Anterior cingulate cortex (tissue), 58 donors: Measurements from ENCODE around the gene WDR90.
A peak's percentile ranks its signal among the peaks of the same experiment; 100 is the strongest.

Source experiments
- DNase-seq, 58 donors: peaks; one replicate each; lab custom pipeline; 2025; lab: John Stamatoyannopoulos, UW

The WDR90 gene

GRCh38 chr16:658679-659571 lies 9.8 kb downstream of the WDR90 start:
- DNase-seq = no peak

GRCh38 chr16:659618-660017 lies 10.5 kb downstream of the WDR90 start:
- DNase-seq = no peak

GRCh38 chr16:660132-660458 lies 10.9 kb downstream of the WDR90 start:
- DNase-seq = no peak

GRCh38 chr16:660459-661183 lies 11.5 kb downstream of the WDR90 start:
- peak in 54 of 58 donors; percentile 11 to 89 (median 78) for DNase-seq

- peak in 1 of 58 donors; percentile 69 for DNase-seq
These were observed 12.1 kb downstream of the WDR90 start for GRCh38 chr16:661184-661821.

- no peak for DNase-seq
These were observed 12.9 kb downstream of the WDR90 start for GRCh38 chr16:662095-662494.

GRCh38 chr16:662597-662996 lies 13.4 kb downstream of the WDR90 start:
- no peak for DNase-seq

- DNase-seq = no peak
These were observed 17.4 kb downstream of the WDR90 start for GRCh38 chr16:666572-666971.

- no peak for DNase-seq
These were observed 18.1 kb downstream of the WDR90 start for GRCh38 chr16:667113-667779.

GRCh38 chr16:667780-668518 lies 18.8 kb downstream of the WDR90 start, which contains the start of gene RHOT2:
RHOT2 (plus strand) TSS chr16:668132; CDS start chr16:668200, 68 bp downstream.
- peak in 57 of 58 donors; percentile 12 to 93 (median 84) for DNase-seq

GRCh38 chr16:668519-669171 lies 19.5 kb downstream of the WDR90 start:
- no peak for DNase-seq

- no peak for DNase-seq
These were observed 20.5 kb downstream of the WDR90 start for GRCh38 chr16:669666-670065.

GRCh38 chr16:670485-671352 lies 21.6 kb downstream of the WDR90 start:
- no peak for DNase-seq

- no peak for DNase-seq
These were observed 22.4 kb downstream of the WDR90 start for GRCh38 chr16:671353-672131.

- no peak for DNase-seq
These were observed 23.2 kb downstream of the WDR90 start for GRCh38 chr16:672371-672770.

GRCh38 chr16:672851-673250 lies 23.7 kb downstream of the WDR90 start:
- DNase-seq = no peak

- no peak for DNase-seq
These were observed 24.3 kb downstream of the WDR90 start for GRCh38 chr16:673399-673991.
